GM12873 (cell line): ENCODE results near the gene PLEKHA8.

Experiments
- CTCF ChIP-seq: IDR thresholded peaks from 2 replicates; pipeline ENCODE4 v1.5.1; 2012; ENCODE audit warnings: low read depth, mild to moderate bottlenecking, moderate library complexity, low read length, control low read depth; ENCODE audit not compliant: insufficient read depth; ENCODE audit errors: missing control alignments

PLEKHA8 gene

GRCh38 chr7:30139836-30140384, 111.7 kb downstream of the PLEKHA8 start:
- TF ChIP-seq CTCF: no peak

- TF ChIP-seq CTCF: no peak
Measured at GRCh38 chr7:30140456-30140855, 112.2 kb downstream of the PLEKHA8 start.

GRCh38 chr7:30142710-30143109, 114.5 kb downstream of the PLEKHA8 start:
- no peak for TF ChIP-seq CTCF

GRCh38 chr7:30143748-30144251, 115.6 kb downstream of the PLEKHA8 start:
- no peak for TF ChIP-seq CTCF

- TF ChIP-seq CTCF: no peak
Measured at GRCh38 chr7:30144657-30145306, 116.6 kb downstream of the PLEKHA8 start.

GRCh38 chr7:30145426-30145970, 117.3 kb downstream of the PLEKHA8 start:
- no peak for TF ChIP-seq CTCF

- TF ChIP-seq CTCF: no peak
Measured at GRCh38 chr7:30146127-30146612, 118.0 kb downstream of the PLEKHA8 start.
